Measurements from ENCODE around the gene PHTF1.

PHTF1 gene

GRCh38 chr1:113663165-113663951 lies 95.9 kb downstream of the PHTF1 start:
- H3K36me3 ChIP-seq (ENCODE audit: control insufficient read depth, low read length), result no peaks in the 10 kb centered on the region
- no peaks in the 10 kb centered on the region for H3K9me3 ChIP-seq (ENCODE audit: control insufficient read depth, insufficient read depth, low read length)
- H3K9me2 ChIP-seq (replicated peaks; ENCODE audit: control insufficient read depth, low read length), result no peaks in the 10 kb centered on the region
- no peaks in the 10 kb centered on the region for H4K20me1 ChIP-seq (ENCODE audit: control insufficient read depth, insufficient read depth, low read depth, low read length)
- H3K4me3 ChIP-seq (ENCODE audit: low read length), result no peak overlapping the region
- TF ChIP-seq CTCF (IDR thresholded peaks at IDR 0.05; ENCODE audit: low read depth, low read length, poor library complexity, severe bottlenecking) (no peak), EZH2phosphoT487 (IDR thresholded peaks at IDR 0.05; ENCODE audit: borderline replicate concordance, low read length) (no peak)
- no peaks in the 10 kb centered on the region for H3F3A ChIP-seq (ENCODE audit: control insufficient read depth, insufficient read depth)
- no peak overlapping the region for H3K27ac ChIP-seq (ENCODE audit: low read depth, low read length)
- no peaks in the 10 kb centered on the region for H3K4me1 ChIP-seq (ENCODE audit: control insufficient read depth, low read length)
- no peak overlapping the region for H3K4me2 ChIP-seq (ENCODE audit: low read length)
- no peaks in the 10 kb centered on the region for H3K27me3 ChIP-seq (ENCODE audit: control insufficient read depth, low read length)
- no peaks in the 10 kb centered on the region for H3K79me2 ChIP-seq (ENCODE audit: control insufficient read depth, low read length)

GRCh38 chr1:113662101-113662500 lies 97.2 kb downstream of the PHTF1 start:
- Histone ChIP-seq H3K36me3 (ENCODE audit: control insufficient read depth, low read length) (no peaks in the 10 kb centered on the region), H3K27me3 (ENCODE audit: control insufficient read depth, low read length) (no peaks in the 10 kb centered on the region), H4K20me1 (ENCODE audit: control insufficient read depth, insufficient read depth, low read depth, low read length) (no peaks in the 10 kb centered on the region), H3F3A (ENCODE audit: control insufficient read depth, insufficient read depth) (no peaks in the 10 kb centered on the region), H3K4me2 (ENCODE audit: low read length) (no peak overlapping the region), H3K9me2 (replicated peaks; ENCODE audit: control insufficient read depth, low read length) (no peaks in the 10 kb centered on the region), H3K4me3 (ENCODE audit: low read length) (no peak overlapping the region), H3K9me3 (ENCODE audit: control insufficient read depth, insufficient read depth, low read length) (no peaks in the 10 kb centered on the region), H3K27ac (ENCODE audit: low read depth, low read length) (no peak overlapping the region), H3K79me2 (ENCODE audit: control insufficient read depth, low read length) (no peaks in the 10 kb centered on the region), H3K4me1 (ENCODE audit: control insufficient read depth, low read length) (no peaks in the 10 kb centered on the region)
- TF ChIP-seq EZH2phosphoT487 (IDR thresholded peaks at IDR 0.05; ENCODE audit: borderline replicate concordance, low read length) (no peak), CTCF (IDR thresholded peaks at IDR 0.05; ENCODE audit: low read depth, low read length, poor library complexity, severe bottlenecking) (no peak)

- Histone ChIP-seq H3K4me2 (ENCODE audit: low read length) (no peak overlapping the region), H3K4me3 (ENCODE audit: low read length) (no peak overlapping the region)
Observed at GRCh38 chr1:113660088-113660487, 99.2 kb downstream of the PHTF1 start.

More at GRCh38 chr1:113660088-113660487, 99.2 kb downstream of the PHTF1 start:
- H3K27me3 ChIP-seq (ENCODE audit: control insufficient read depth, low read length), result no peaks in the 10 kb centered on the region
- TF ChIP-seq EZH2phosphoT487 (IDR thresholded peaks at IDR 0.05; ENCODE audit: borderline replicate concordance, low read length) (no peak), CTCF (IDR thresholded peaks at IDR 0.05; ENCODE audit: low read depth, low read length, poor library complexity, severe bottlenecking) (no peak)
- H3K36me3 ChIP-seq (ENCODE audit: control insufficient read depth, low read length), result no peaks in the 10 kb centered on the region
- no peaks in the 10 kb centered on the region for H3F3A ChIP-seq (ENCODE audit: control insufficient read depth, insufficient read depth)
- H3K27ac ChIP-seq (ENCODE audit: low read depth, low read length), result no peak overlapping the region
- no peaks in the 10 kb centered on the region for H4K20me1 ChIP-seq (ENCODE audit: control insufficient read depth, insufficient read depth, low read depth, low read length)
- no peaks in the 10 kb centered on the region for H3K9me2 ChIP-seq (replicated peaks; ENCODE audit: control insufficient read depth, low read length)
- H3K9me3 ChIP-seq (ENCODE audit: control insufficient read depth, insufficient read depth, low read length), result no peaks in the 10 kb centered on the region
- H3K79me2 ChIP-seq (ENCODE audit: control insufficient read depth, low read length), result no peaks in the 10 kb centered on the region
- no peaks in the 10 kb centered on the region for H3K4me1 ChIP-seq (ENCODE audit: control insufficient read depth, low read length)
